Retinal pigment epithelial cell (primary cell): ENCODE measurements around the gene RND1.

Experiments
- DNase-seq: peaks from one replicate; pipeline ENCODE4 v3.0.0-alpha.2; 2010; ENCODE audit warnings: low read depth
- H3K4me3 ChIP-seq: 2 replicates; pipeline ENCODE4 v1.5.1; 2011; ENCODE audit warnings: mild to moderate bottlenecking, low read length, control low read depth, moderate library complexity
- CTCF ChIP-seq: conservative IDR thresholded peaks from 2 replicates; pipeline ENCODE4 v1.5.1; 2011; ENCODE audit warnings: low read depth, low read length, control low read depth, inconsistent platforms

Gene RND1

GRCh38 chr12:48838048-48838447, 27.6 kb downstream of the RND1 start:
- H3K4me3 ChIP-seq: no peak overlapping the region
- DNase-seq: no peak
- no peak for TF ChIP-seq CTCF

DNA sequence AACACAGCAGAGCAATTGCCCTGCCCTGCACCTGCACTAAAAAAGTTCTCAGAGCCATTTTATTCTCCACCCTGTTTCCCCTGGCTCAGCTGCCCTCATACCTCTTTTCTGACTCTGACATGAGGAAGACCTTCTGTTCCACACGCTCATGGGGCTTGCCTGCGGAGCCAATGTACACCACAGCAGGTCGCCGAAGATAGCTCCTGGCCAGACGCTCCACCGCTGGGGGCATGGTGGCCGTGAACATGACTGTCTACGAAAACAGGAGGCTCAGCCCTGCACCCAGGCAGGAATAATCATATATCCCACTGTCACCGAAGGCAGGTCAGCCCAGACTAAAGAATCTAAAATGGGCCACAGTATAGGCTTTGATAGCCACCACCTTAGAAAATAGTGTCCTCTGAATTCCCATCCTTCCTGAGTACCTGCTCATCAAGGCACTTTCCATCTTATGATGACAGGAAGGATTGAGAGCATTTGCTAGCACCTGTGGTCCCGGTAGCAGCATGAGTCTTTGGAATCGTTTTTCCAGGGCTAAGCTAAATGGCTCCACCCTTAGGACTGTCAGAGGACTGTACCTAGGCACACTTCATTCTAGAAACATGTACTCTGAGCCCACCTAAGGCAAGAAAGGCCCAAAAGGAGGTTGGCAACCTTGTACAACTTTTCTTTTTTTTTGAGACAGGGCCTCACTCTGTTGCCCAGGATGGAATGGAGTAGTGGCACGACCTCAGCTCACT, 33.2 kb downstream of the RND1 start:
- no peak for DNase-seq
- TF ChIP-seq CTCF: no peak
- no peak overlapping the region for H3K4me3 ChIP-seq

DNA sequence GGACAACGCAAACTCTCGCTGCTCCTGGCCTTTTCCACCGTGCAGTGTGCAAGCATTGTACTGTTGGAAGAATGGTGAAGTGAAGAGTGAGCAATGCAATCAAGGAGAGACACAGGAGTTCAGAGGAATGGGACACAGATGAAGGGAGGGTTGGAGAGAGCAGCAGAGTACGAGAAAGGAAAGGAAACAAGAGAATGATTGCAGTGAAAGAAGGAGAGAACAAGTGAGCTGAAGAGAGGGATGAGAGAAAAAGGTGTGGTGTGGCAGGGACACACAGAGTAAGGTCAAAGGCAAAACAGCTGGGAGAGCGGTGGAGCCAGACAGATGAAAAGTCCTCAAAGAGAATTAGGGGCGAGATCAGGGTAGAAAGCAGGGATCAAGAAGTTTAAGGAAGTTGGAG, 34.4 kb downstream of the RND1 start:
- H3K4me3 ChIP-seq: no peak overlapping the region
- TF ChIP-seq CTCF: no peak
- DNase-seq: no peak

- H3K4me3 ChIP-seq: no peak overlapping the region
- no peak for DNase-seq
- no peak for TF ChIP-seq CTCF
Measured at GRCh38 chr12:48828841-48829575, 36.7 kb downstream of the RND1 start.

DNA sequence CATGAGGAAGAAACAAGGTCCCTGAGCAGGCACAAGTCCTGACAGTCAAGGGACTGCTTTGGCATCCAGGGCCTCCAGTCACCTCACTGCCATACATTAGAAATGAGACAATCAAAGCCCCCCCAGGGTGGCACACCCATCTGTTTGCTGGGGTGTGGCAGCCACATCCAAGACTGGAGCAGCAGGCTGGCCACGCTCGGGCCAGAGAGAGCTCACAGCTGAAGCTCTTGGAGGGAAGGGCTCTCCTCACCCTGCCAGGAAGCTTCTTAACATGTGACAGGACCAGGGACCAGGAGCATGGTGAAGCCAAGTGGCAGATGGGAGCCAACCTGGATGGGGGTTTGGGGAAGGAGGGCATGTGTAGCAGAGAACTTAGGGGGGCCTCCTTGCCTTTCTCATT, 37.4 kb downstream of the RND1 start:
- H3K4me3 ChIP-seq: no peak overlapping the region
- DNase-seq: no peak
- no peak for TF ChIP-seq CTCF

- no peak overlapping the region for H3K4me3 ChIP-seq
- TF ChIP-seq CTCF: no peak
- DNase-seq: no peak
Measured at GRCh38 chr12:48827513-48828096, 38.1 kb downstream of the RND1 start.
